HG03565 (cell line): ENCODE results near the gene YKT6.
"Not testable (repeated sequence)": the region's sequence is repeated elsewhere in the genome, so short reads cannot be mapped to it uniquely, and the experiment has no call there.

Source experiments
- ATAC-seq: cut with Tn5 transposase; IDR thresholded peaks from one replicate; pipeline ENCODE4 v1.9.1; 2021; ENCODE audit warnings: mild to moderate bottlenecking, moderate library complexity; ENCODE audit not compliant: unreplicated experiment

Gene YKT6

GRCh38 chr7:44193011-44193802 lies 7.6 kb upstream of the YKT6 start:
- no peak for ATAC-seq

- no peak for ATAC-seq
Observed at GRCh38 chr7:44194069-44194468, 6.7 kb upstream of the YKT6 start.

- ATAC-seq, result no peak
Observed at GRCh38 chr7:44194562-44195145, 6.1 kb upstream of the YKT6 start.

DNA sequence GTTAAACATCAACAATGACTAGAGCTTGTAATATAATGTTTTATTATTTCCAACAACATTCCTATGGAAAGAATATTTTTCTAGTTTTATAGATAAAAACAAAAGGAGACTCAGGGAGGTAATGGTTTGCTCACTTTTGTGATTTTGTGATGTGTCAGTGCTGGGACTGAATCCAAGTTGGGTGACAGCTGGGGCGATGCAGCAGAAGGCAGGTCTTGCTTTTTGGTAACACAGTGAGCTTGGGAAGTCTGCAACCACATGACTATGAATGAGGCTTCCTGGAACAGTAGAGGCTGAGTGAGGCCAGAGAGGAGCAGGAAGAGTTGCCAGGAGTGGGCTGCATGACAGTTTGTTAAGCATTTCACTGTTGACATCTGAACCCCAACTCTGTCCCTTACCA lies 4.9 kb upstream of the YKT6 start:
- no peak for ATAC-seq

DNA sequence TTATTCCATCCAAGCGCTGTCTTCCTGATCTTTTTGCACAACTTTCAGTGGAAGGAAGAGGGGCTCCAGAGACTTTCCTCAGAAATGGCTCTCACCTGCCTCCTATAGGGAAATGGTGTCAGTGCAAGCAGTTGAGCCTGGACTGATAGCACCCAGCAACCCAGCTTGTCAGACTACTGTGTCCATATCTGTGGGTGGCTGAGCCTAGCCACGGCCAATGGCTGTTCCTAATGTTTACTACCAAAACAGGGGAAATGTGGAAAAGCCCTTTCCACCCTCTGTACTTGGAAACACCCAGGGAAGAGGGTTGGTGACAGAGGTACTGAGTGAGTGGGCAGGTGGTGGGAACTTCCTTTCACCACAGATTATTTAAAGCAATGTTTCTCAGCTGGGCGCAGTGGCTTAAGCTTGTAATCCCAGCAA lies 4.3 kb upstream of the YKT6 start:
- ATAC-seq, result no peak

GRCh38 chr7:44197474-44197873 lies 3.3 kb upstream of the YKT6 start:
- no peak for ATAC-seq

DNA sequence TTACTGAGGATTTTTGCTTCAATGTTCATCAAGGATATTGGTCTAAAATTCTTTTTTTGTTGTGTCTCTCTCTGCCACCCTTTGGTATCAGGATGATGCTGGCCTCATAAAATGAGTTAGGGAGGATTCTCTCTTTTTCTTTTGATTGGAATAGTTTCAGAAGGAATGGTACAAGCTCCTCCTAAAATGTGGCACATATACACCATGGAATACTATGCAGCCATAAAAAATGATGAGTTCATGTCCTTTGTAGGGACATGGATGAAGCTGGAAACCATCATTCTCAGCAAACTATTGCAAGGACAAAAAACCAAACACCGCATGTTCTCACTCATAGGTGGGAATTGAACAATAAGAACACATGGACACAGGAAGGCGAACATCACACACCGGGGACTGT lies 615 bp upstream of the YKT6 start:
- not testable (repeated sequence) for ATAC-seq

DNA sequence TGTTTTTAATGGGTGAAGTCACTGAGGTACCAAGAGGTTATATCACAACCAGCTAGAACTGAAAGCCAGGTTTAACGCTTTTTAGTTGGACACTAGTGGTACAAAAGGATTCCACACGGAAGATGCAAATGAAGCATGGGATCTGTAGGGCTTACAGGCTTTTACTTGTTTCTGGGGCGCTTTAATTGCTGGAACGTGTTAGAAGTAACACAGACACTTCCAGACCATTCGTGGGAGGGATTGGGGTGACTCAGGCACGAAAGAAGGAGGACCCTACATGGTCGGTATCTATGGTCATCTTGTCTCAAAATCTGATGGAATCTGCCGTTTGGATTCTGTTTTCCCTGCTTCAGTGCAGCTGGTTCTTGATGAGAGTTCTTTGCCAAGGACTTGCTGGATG lies 1.0 kb downstream of the YKT6 start:
- ATAC-seq, result no peak

GRCh38 chr7:44206008-44206407 lies 5.2 kb downstream of the YKT6 start:
- ATAC-seq, result no peak

DNA sequence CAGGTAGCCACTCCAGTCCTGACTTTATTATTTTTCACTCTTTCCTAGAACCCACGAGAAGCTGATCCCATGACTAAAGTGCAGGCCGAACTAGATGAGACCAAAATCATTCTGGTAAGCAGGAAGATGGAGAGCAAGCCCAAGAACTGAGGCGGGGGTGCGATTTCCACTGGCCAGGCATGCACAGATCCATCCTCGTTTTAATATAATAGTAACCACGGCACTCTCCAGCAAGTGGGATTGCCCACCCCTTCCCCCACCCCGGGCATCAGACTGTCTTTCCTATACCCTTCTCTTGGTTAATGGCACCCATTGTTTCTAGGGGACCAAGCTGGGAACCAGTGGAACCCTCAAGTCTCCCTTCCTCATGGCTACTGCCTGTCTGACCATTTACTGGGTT lies 7.3 kb downstream of the YKT6 start:
- ATAC-seq, result no peak

GRCh38 chr7:44210107-44210506 lies 9.3 kb downstream of the YKT6 start:
- no peak for ATAC-seq

- ATAC-seq, result no peak
Observed at GRCh38 chr7:44211126-44211675, 10.4 kb downstream of the YKT6 start.

GRCh38 chr7:44212018-44212417 lies 11.2 kb downstream of the YKT6 start:
- no peak for ATAC-seq

- ATAC-seq, result no peak
Observed at GRCh38 chr7:44212581-44213184, 11.9 kb downstream of the YKT6 start.

GRCh38 chr7:44213206-44213876 lies 12.6 kb downstream of the YKT6 start:
- ATAC-seq, result no peak

GRCh38 chr7:44213877-44214388 lies 13.2 kb downstream of the YKT6 start:
- no peak for ATAC-seq

- ATAC-seq, result no peak
Observed at GRCh38 chr7:44215531-44215930, 14.8 kb downstream of the YKT6 start.

DNA sequence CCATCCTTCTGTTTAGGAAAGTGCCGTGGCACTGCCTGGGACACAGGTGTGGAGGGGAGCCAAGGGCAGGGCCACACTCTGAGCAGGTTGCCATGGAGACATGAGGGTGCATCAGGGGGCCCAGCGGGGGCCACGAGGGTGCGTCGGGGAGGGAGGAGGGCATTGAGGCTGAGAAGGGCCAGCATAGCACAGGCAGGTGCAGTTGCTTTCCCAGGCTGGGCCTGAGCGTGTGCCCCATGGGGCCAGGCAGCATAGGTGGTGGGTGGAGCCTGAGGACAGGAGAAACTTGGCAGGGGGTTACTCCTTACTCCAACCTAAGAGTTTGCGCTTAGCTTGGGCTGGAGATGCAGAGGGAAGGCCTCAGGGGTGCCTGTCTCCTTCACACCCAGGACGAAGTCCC lies 15.2 kb downstream of the YKT6 start:
- ATAC-seq, result no peak

DNA sequence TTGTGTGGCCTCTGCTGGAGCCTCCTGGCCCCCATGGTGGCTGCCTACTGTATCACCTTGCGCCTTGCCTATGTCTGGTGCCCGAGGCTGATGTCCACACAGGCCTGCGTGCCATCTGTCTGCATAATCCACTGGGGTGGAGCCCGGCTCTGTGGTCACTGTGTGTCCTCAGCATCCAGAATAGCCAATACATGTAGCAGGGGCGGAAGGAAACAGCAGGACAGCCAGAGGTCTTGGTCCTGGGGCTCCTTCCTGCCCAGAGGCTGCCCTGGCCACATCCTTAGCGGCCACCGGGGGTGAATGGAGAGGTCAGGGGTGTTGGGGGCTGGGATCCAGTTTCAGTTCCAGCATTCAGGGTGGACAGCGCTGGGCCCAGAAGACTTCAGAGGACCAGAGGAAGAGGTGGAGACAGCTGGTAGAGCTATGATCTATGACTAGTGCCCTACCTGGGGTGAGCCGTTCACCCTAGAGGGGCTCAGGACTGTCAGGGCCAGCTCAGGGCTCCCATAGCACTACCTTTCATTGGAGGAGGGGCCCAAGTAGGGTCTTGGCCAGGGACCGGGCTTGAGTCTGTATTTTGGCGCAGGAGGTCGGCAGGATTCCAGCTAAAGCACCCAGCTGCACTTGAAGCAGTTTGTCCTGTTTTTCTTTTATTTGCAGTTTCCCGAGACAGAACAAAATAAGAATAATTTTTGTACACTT lies 15.9 kb downstream of the YKT6 start:
- ATAC-seq, result no peak

DNA sequence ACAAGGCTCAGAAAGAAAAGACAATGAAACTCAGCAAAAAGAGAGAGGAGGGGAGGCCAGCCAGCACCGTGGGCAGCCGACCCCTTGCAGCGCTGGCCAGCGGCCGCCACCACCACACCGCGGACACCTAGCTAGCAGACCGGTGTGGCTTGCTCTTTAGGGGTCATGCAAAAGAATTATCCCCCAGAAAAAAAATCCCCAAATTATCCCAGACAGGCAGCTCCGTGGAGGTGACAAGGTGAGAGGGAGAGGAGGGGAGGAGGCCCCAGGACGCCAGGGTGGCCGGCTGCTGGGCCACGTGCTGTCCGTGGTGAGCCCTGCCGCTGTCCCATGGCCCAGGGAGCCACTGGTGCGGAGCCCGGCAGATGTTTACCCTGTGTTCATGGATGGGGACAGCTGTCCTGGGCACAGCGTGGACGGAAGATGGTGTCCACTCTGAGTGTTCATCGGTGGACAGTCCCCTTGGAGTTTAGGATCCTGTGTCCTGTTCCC lies 16.5 kb downstream of the YKT6 start:
- ATAC-seq, result no peak
